H1 (cell line): ENCODE results near the gene MPP3. TPM values are rescaled to one million over a fixed set of nuclear protein-coding genes. Genes with fewer than 3 reads are reported as not detected.
A peak's percentile ranks its signal among the peaks of the same experiment; 100 is the strongest.

ENCODE experiments used
- BACH1 ChIP-seq: IDR thresholded peaks from 2 replicates; pipeline ENCODE4 v1.6.1; 2012; ENCODE audit warnings: low read length, improper control_type of control experiment
- CEBPB ChIP-seq: IDR thresholded peaks from 2 replicates; pipeline ENCODE4 v1.6.1; 2012; ENCODE audit warnings: low read depth, low read length
- CHD1 ChIP-seq: IDR thresholded peaks from 2 replicates; pipeline ENCODE4 v1.6.1; 2012; ENCODE audit warnings: low read depth, low read length, improper control_type of control experiment
- EGR1 ChIP-seq: IDR thresholded peaks from 2 replicates; pipeline ENCODE4 v1.6.1; 2011; ENCODE audit warnings: low read depth, low read length, borderline replicate concordance
- EZH2 ChIP-seq: fragments of 200-600 bp; sonication (generic); IDR thresholded peaks from 2 replicates; pipeline ENCODE4 v1.7.1; 2012; ENCODE audit warnings: low read depth, mild to moderate bottlenecking, moderate library complexity, low read length, inconsistent platforms; ENCODE audit not compliant: severe bottlenecking
- GABPA ChIP-seq: IDR thresholded peaks from 2 replicates; pipeline ENCODE4 v1.6.1; 2011; ENCODE audit warnings: mild to moderate bottlenecking, low read length, moderate library complexity, borderline replicate concordance; ENCODE audit not compliant: insufficient read depth
- GTF2F1 ChIP-seq: IDR thresholded peaks from 2 replicates; pipeline ENCODE4 v1.6.1; 2012; ENCODE audit warnings: low read depth, low read length, improper control_type of control experiment, borderline replicate concordance
- JUND ChIP-seq: IDR thresholded peaks from 2 replicates; pipeline ENCODE4 v1.6.1; 2011; ENCODE audit warnings: mild to moderate bottlenecking, improper control_type of control experiment, low read length
- NRF1 ChIP-seq: IDR thresholded peaks from 2 replicates; pipeline ENCODE4 v1.6.1; 2011; ENCODE audit warnings: mild to moderate bottlenecking, low read depth, low read length, improper control_type of control experiment
- RAD21 ChIP-seq, 2 experiments: IDR thresholded peaks in 1 of 2; conservative IDR thresholded peaks in 1 of 2; 2 replicates each; pipeline ENCODE4 v1.6.1; 2011; ENCODE audit warnings: low read depth in 2 of 2, low read length in 2 of 2, improper control_type of control experiment in 1 of 2, inconsistent platforms in 1 of 2, mild to moderate bottlenecking in 1 of 2, moderate library complexity in 1 of 2
- RFX5 ChIP-seq: IDR thresholded peaks from 2 replicates; pipeline ENCODE4 v1.6.1; 2011; ENCODE audit warnings: low read depth, low read length, improper control_type of control experiment, borderline replicate concordance
- SIRT6 ChIP-seq: IDR thresholded peaks from one replicate; pipeline ENCODE4 v1.7.1; 2012; ENCODE audit warnings: low read length, inconsistent platforms
- SP1 ChIP-seq: IDR thresholded peaks from 2 replicates; pipeline ENCODE4 v1.6.1; 2011; ENCODE audit warnings: low read depth, low read length
- SUZ12 ChIP-seq: fragments of 200-600 bp; sonication (generic); IDR thresholded peaks from 2 replicates; pipeline ENCODE4 v1.6.1; 2012; ENCODE audit warnings: mild to moderate bottlenecking, inconsistent platforms, low read length, moderate library complexity, mixed read lengths
- TAF7 ChIP-seq: optimal IDR thresholded peaks from 2 replicates; pipeline ENCODE3; 2011; ENCODE audit warnings: low read depth, mild to moderate bottlenecking, inconsistent platforms, low read length, moderate library complexity, borderline replicate concordance
- TBP ChIP-seq: IDR thresholded peaks from 2 replicates; pipeline ENCODE4 v1.6.1; 2011; ENCODE audit warnings: low read depth, low read length, improper control_type of control experiment
- YY1 ChIP-seq: IDR thresholded peaks from 2 replicates; pipeline ENCODE4 v1.6.1; 2011; ENCODE audit warnings: low read depth, mild to moderate bottlenecking, low read length
- polyA plus RNA-seq, 7 experiments: library from polyadenylated mRNA; depleted of rRNA in 3 of 7; stranded (reverse) in 5 of 7; unstranded in 2 of 7; fragments of >200 nt in 5 of 7; fragments of 200-250 nt in 2 of 7; gene quantifications; 1 replicate in 5 of 7; 2 replicates in 1 of 7; 4 replicates in 1 of 7; pipeline versions ENCODE4 v1.2.1 to v1.2.3, GENCODE V29; 2011 to 2013; ENCODE audit warnings: missing spikeins in 2 of 7, mixed read lengths in 2 of 7
- total RNA-seq: library from RNA; stranded (reverse); fragmentation: NEBNext Ultra II Directional; extraction: Animal tissue kit (Norgen Biotek cat#: 25700); gene quantifications from 2 replicates; pipeline ENCODE4 v1.2.1, GENCODE V29; 2021
- TF ChIP-seq, protein P1 (sequence below): IDR thresholded peaks from 2 replicates; pipeline ENCODE4 v1.6.1; 2012; ENCODE audit warnings: inconsistent platforms

Gene MPP3
- total and polyA plus RNA-seq, 2 of the 8 experiments (the other 6 are each of a cell fraction or from before 2014, with no cell fraction given) = 3.1 to 6.1 TPM

DNA sequence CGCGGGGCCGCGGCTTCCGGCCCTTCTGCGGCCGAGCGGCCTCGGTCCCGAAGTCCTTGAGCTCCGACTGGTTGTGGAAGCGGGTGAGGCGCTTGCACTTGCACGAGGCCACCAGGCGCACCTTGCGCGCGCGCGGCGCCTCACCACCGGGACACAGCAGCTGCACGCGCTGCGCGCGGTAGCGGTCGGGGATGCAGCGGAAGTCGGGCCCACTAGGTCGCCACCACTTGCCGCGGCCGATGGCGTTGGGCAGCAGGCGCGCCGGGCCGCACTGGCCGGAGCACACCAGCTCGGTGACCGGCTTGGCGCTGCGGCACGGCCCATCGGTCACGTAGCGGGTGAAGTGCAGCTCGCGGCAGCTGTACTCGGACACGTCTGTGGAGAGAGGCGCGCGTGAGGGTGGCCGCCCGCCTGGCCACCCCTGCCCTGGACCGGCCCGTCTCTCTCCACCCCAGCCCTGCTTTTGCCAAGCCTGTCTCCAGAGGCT, 77.5 kb downstream of the MPP3 start (continued):
- TF ChIP-seq SUZ12 (peak; percentile 69; the same call in 1 of the 2 replicates), YY1 (no peak; the same call in 1 of the 2 replicates), GTF2F1 (no peak; the same call in 1 of the 2 replicates), TBP (no peak), RFX5 (no peak), NRF1 (no peak), BACH1 (no peak; the same call in 1 of the 2 replicates), TAF7 (no peak), EGR1 (no peak), EZH2 (peak; percentile 68), CEBPB (no peak), SIRT6 (no peak), RAD21 (IDR thresholded peaks at IDR 0.05 in 1 of 2, conservative IDR thresholded peaks at IDR 0.05 in 1 of 2; ENCODE audit: low read depth in 2 of 2, low read length in 2 of 2) (peak; percentile 30 to 56; a peak in 2 of 4 replicates), SP1 (no peak), JUND (no peak), GABPA (peak; percentile 77), CHD1 (no peak)
- TF ChIP-seq, protein P1, sequence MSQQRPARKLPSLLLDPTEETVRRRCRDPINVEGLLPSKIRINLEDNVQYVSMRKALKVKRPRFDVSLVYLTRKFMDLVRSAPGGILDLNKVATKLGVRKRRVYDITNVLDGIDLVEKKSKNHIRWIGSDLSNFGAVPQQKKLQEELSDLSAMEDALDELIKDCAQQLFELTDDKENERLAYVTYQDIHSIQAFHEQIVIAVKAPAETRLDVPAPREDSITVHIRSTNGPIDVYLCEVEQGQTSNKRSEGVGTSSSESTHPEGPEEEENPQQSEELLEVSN = peak; percentile 90
